HEK293 (cell line): ENCODE measurements around the gene SLC25A11.

ENCODE experiments used
- CTCF ChIA-PET: fragments of 350-600 bp; formaldehyde crosslinking; extraction: SDS; loops from one replicate; lab custom pipeline; 2021; ENCODE audit warnings: antibody characterized with exemption; lab: Yijun Ruan, JAX
- POLR2A ChIA-PET: fragments of 300-600 bp; formaldehyde crosslinking; extraction: SDS; loops from one replicate; lab custom pipeline; 2020; ENCODE audit warnings: antibody characterized with exemption, inconsistent platforms; lab: Yijun Ruan, JAX
- H3K27ac ChIP-seq: fragments of 200-500 bp; sonication (Bioruptor generic); 2 replicates; pipeline ENCODE4 v1.5.1; 2014; ENCODE audit warnings: low read depth, low read length, control low read depth, inconsistent platforms; ENCODE audit errors: extremely low read depth
- H3K36me3 ChIP-seq, 2 experiments: fragments of 200-500 bp in 1 of 2; sonication (Bioruptor generic) in 1 of 2; 1 replicate in 1 of 2; 2 replicates in 1 of 2; pipeline ENCODE4 v1.5.1; 2014 to 2017; ENCODE audit warnings: inconsistent platforms in 2 of 2, low read length in 2 of 2; ENCODE audit not compliant: control insufficient read depth in 2 of 2, insufficient read depth in 1 of 2
- H3K4me1 ChIP-seq: fragments of 200-500 bp; sonication (Bioruptor generic); 2 replicates; pipeline ENCODE4 v1.5.1; 2014; ENCODE audit warnings: mild to moderate bottlenecking, low read length, inconsistent platforms; ENCODE audit not compliant: control insufficient read depth, insufficient read depth
- H3K4me3 ChIP-seq: 2 replicates; pipeline ENCODE4 v1.5.1; 2011; ENCODE audit warnings: low read depth, mild to moderate bottlenecking, control low read depth, low read length, moderate library complexity
- H3K9me3 ChIP-seq: fragments of 200-500 bp; sonication (Bioruptor generic); 2 replicates; pipeline ENCODE4 v1.5.1; 2014; ENCODE audit warnings: low read depth, low read length, inconsistent platforms; ENCODE audit not compliant: control insufficient read depth, insufficient read depth
- GLI2 ChIP-seq: fragments of 450-650 bp; formaldehyde crosslinking; IDR thresholded peaks from 2 replicates; pipeline ENCODE4; 2017; ENCODE audit warnings: missing biosample characterization, missing genetic modification characterization, low read depth, borderline replicate concordance
- GLIS2 ChIP-seq: fragments of 450-650 bp; formaldehyde crosslinking; IDR thresholded peaks from 2 replicates; pipeline ENCODE4 v1.5.1; 2016; ENCODE audit warnings: missing biosample characterization, missing genetic modification characterization
- HOXA7 ChIP-seq: sonication (generic); formaldehyde crosslinking; IDR thresholded peaks from 2 replicates; pipeline ENCODE4 v1.8.1; 2022; ENCODE audit warnings: missing genetic modification reagents, borderline replicate concordance
- KLF1 ChIP-seq: fragments of 450-650 bp; formaldehyde crosslinking; IDR thresholded peaks from 2 replicates; pipeline ENCODE4 v1.5.1; 2016; ENCODE audit warnings: missing biosample characterization, missing genetic modification characterization
- KLF8 ChIP-seq: fragments of 450-650 bp; formaldehyde crosslinking; IDR thresholded peaks from 2 replicates; pipeline ENCODE4 v1.5.1; 2016; ENCODE audit warnings: missing biosample characterization, missing genetic modification characterization
- PBX3 ChIP-seq: sonication (generic); formaldehyde crosslinking; IDR thresholded peaks from 2 replicates; pipeline ENCODE4 v1.8.1; 2022; ENCODE audit warnings: mild to moderate bottlenecking, moderate library complexity, missing genetic modification reagents
- PRDM6 ChIP-seq: fragments of 450-650 bp; formaldehyde crosslinking; IDR thresholded peaks from 2 replicates; pipeline ENCODE4 v1.5.1; 2017; ENCODE audit warnings: missing biosample characterization, missing genetic modification characterization
- REST ChIP-seq: fragments of 450-650 bp; formaldehyde crosslinking; IDR thresholded peaks from 2 replicates; pipeline ENCODE4 v1.5.1; 2016; ENCODE audit warnings: missing biosample characterization, missing genetic modification characterization
- ZBTB10 ChIP-seq: fragments of 450-650 bp; formaldehyde crosslinking; IDR thresholded peaks from 2 replicates; pipeline ENCODE4 v1.5.1; 2016; ENCODE audit warnings: missing biosample characterization, missing genetic modification characterization
- ZBTB20 ChIP-seq: fragments of 450-650 bp; formaldehyde crosslinking; IDR thresholded peaks from 2 replicates; pipeline ENCODE4 v1.5.1; 2016; ENCODE audit warnings: missing biosample characterization, missing genetic modification characterization
- ZBTB26 ChIP-seq: fragments of 450-650 bp; formaldehyde crosslinking; optimal IDR thresholded peaks from 2 replicates; pipeline ENCODE3; 2016; ENCODE audit warnings: missing biosample characterization, mild to moderate bottlenecking, missing genetic modification characterization
- ZIC2 ChIP-seq: fragments of 450-650 bp; formaldehyde crosslinking; IDR thresholded peaks from 2 replicates; pipeline ENCODE4 v1.5.1; 2016; ENCODE audit warnings: missing biosample characterization, missing genetic modification characterization
- ZNF214 ChIP-seq: fragments of 450-650 bp; formaldehyde crosslinking; IDR thresholded peaks from 2 replicates; pipeline ENCODE4 v1.5.1; 2017; ENCODE audit warnings: missing biosample characterization, mild to moderate bottlenecking, missing genetic modification characterization, borderline replicate concordance
- ZNF23 ChIP-seq: fragments of 450-650 bp; formaldehyde crosslinking; IDR thresholded peaks from 2 replicates; pipeline ENCODE4 v1.5.1; 2016; ENCODE audit warnings: missing biosample characterization, missing genetic modification characterization, borderline replicate concordance
- ZNF292 ChIP-seq: fragments of 450-650 bp; formaldehyde crosslinking; IDR thresholded peaks from 2 replicates; pipeline ENCODE4 v1.5.1; 2016; ENCODE audit warnings: low read depth, missing biosample characterization, missing genetic modification characterization, borderline replicate concordance
- ZNF416 ChIP-seq: fragments of 450-650 bp; formaldehyde crosslinking; IDR thresholded peaks from 2 replicates; pipeline ENCODE4 v1.5.1; 2016; ENCODE audit warnings: missing biosample characterization, missing genetic modification characterization
- ZNF449 ChIP-seq: fragments of 450-650 bp; formaldehyde crosslinking; IDR thresholded peaks from 2 replicates; pipeline ENCODE4 v1.5.1; 2017; ENCODE audit warnings: missing biosample characterization, mild to moderate bottlenecking, missing genetic modification characterization, moderate library complexity
- ZNF48 ChIP-seq: fragments of 450-650 bp; formaldehyde crosslinking; IDR thresholded peaks from 2 replicates; pipeline ENCODE4 v1.5.1; 2016; ENCODE audit warnings: missing biosample characterization, missing genetic modification characterization
- ZNF707 ChIP-seq: fragments of 450-650 bp; formaldehyde crosslinking; IDR thresholded peaks from 2 replicates; pipeline ENCODE4 v1.5.1; 2016; ENCODE audit warnings: missing biosample characterization, missing genetic modification characterization
- ZNF768 ChIP-seq: fragments of 450-650 bp; formaldehyde crosslinking; IDR thresholded peaks from 2 replicates; pipeline ENCODE4 v1.5.1; 2018; ENCODE audit warnings: missing biosample characterization, mild to moderate bottlenecking, missing genetic modification characterization
- ZNF777 ChIP-seq: fragments of 450-650 bp; formaldehyde crosslinking; IDR thresholded peaks from 2 replicates; pipeline ENCODE4 v1.5.1; 2017; ENCODE audit warnings: missing biosample characterization, missing genetic modification characterization, borderline replicate concordance
- ZSCAN30 ChIP-seq: fragments of 450-650 bp; IDR thresholded peaks from 2 replicates; pipeline ENCODE4 v1.5.1; 2018; ENCODE audit warnings: missing biosample characterization, mild to moderate bottlenecking, missing genetic modification characterization, moderate library complexity
- ZXDB ChIP-seq: fragments of 450-650 bp; formaldehyde crosslinking; IDR thresholded peaks from 2 replicates; pipeline ENCODE4 v1.5.1; 2016; ENCODE audit warnings: missing biosample characterization, missing genetic modification characterization

Gene SLC25A11

GRCh38 chr17:4972322-4972721 is 32.5 kb upstream of the SLC25A11 start (continued):
- no peak for TF ChIP-seq HOXA7
- TF ChIP-seq KLF8 (tag by site-specific recombination), result no peak
- TF ChIP-seq ZBTB20 (tag by site-specific recombination), result no peak
- no peak for TF ChIP-seq ZNF292 (tag by site-specific recombination)
- TF ChIP-seq REST (tag by site-specific recombination), result no peak
- TF ChIP-seq ZNF777, result no peak
- TF ChIP-seq ZIC2 (tag by site-specific recombination), result no peak
- no peak for TF ChIP-seq ZBTB26 (tag by site-specific recombination)
- no peak for TF ChIP-seq ZNF707 (tag by site-specific recombination)
- TF ChIP-seq, all 188 proteins: peak for 0

- POLR2A ChIA-PET, result interaction anchor here (0.6 to 11.3 kb wide), 3 partner anchors 12 to 32 kb away, joined by 4 to 358 read pairs (median 4); partner anchors contain the start of genes ENO3, PFN1, RNF167 and SLC25A11
- CTCF ChIA-PET, result interaction anchor here (0.8 to 1.9 kb wide), 4 partner anchors 9 to 91 kb away, joined by 4 to 10 read pairs (median 6); partner anchors contain the start of gene CAMTA2
- no peak for TF ChIP-seq ZBTB10 (tag by site-specific recombination)
- TF ChIP-seq ZNF768 (tag by site-specific recombination), result no peak
- TF ChIP-seq ZNF292 (tag by site-specific recombination), result no peak
- no peak for TF ChIP-seq GLIS2 (tag by site-specific recombination)
- no peak for TF ChIP-seq ZNF449 (tag by site-specific recombination)
- TF ChIP-seq HOXA7, result no peak
- no peak for TF ChIP-seq ZNF23
- no peak for TF ChIP-seq KLF1
- no peak for TF ChIP-seq ZXDB (tag by site-specific recombination)
- TF ChIP-seq ZSCAN30 (tag by site-specific recombination), result no peak
- no peak for TF ChIP-seq ZNF48 (tag by site-specific recombination)
- no peak for TF ChIP-seq PRDM6 (tag by site-specific recombination)
- no peak for TF ChIP-seq GLI2 (tag by site-specific recombination)
- TF ChIP-seq PBX3, result no peak
- no peak for TF ChIP-seq ZNF214 (tag by site-specific recombination)
- no peak for TF ChIP-seq ZNF416 (tag by site-specific recombination)
Observed at GRCh38 chr17:4971826-4972225, 32.0 kb upstream of the SLC25A11 start.

More at GRCh38 chr17:4971826-4972225, 32.0 kb upstream of the SLC25A11 start:
- Histone ChIP-seq H3K27ac (no peak overlapping the region), H3K4me1 (peaks cover 10% of the 10 kb centered on the region), H3K4me3 (no peak overlapping the region), H3K9me3 (no peaks in the 10 kb centered on the region), H3K36me3 (peaks cover 36 to 72% of the 10 kb centered on the region in 2 experiments)
